GM06990 (cell line): ENCODE data around the gene PLSCR1.
"Not testable (repeated sequence)": the region's sequence is repeated elsewhere in the genome, so short reads cannot be mapped to it uniquely, and the experiment has no call there.

ENCODE experiments used
- DNase-seq: peaks from one replicate; pipeline ENCODE4 v3.0.0-alpha.2; 2011; ENCODE audit not compliant: insufficient read length; ENCODE audit errors: extremely low read depth
- H3K27me3 ChIP-seq: replicated peaks from 2 replicates; pipeline ENCODE4 v1.6.0; 2011; ENCODE audit warnings: low read length; ENCODE audit not compliant: control insufficient read depth, insufficient read depth
- H3K36me3 ChIP-seq: 2 replicates; pipeline ENCODE4 v1.5.1; 2011; ENCODE audit warnings: low read length; ENCODE audit not compliant: control insufficient read depth, insufficient read depth
- H3K4me3 ChIP-seq: replicated peaks from 2 replicates; pipeline ENCODE4 v1.5.1; 2011; ENCODE audit warnings: low read depth, mild to moderate bottlenecking, control low read depth, low read length
- TF ChIP-seq, protein P1 (sequence below): IDR thresholded peaks from 2 replicates; pipeline ENCODE4 v1.5.1; 2011; ENCODE audit warnings: low read length, control low read depth, mild to moderate bottlenecking, inconsistent platforms; ENCODE audit not compliant: insufficient read depth, poor library complexity, severe bottlenecking

PLSCR1 gene

GRCh38 chr3:146501752-146502151 lies 42.7 kb downstream of the PLSCR1 start:
- Histone ChIP-seq H3K36me3 (no peaks in the 10 kb centered on the region), H3K4me3 (no peak overlapping the region), H3K27me3 (no peaks in the 10 kb centered on the region)
- peak; percentile 15 for DNase-seq
- TF ChIP-seq, protein P1, sequence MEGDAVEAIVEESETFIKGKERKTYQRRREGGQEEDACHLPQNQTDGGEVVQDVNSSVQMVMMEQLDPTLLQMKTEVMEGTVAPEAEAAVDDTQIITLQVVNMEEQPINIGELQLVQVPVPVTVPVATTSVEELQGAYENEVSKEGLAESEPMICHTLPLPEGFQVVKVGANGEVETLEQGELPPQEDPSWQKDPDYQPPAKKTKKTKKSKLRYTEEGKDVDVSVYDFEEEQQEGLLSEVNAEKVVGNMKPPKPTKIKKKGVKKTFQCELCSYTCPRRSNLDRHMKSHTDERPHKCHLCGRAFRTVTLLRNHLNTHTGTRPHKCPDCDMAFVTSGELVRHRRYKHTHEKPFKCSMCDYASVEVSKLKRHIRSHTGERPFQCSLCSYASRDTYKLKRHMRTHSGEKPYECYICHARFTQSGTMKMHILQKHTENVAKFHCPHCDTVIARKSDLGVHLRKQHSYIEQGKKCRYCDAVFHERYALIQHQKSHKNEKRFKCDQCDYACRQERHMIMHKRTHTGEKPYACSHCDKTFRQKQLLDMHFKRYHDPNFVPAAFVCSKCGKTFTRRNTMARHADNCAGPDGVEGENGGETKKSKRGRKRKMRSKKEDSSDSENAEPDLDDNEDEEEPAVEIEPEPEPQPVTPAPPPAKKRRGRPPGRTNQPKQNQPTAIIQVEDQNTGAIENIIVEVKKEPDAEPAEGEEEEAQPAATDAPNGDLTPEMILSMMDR: no peak

DNA sequence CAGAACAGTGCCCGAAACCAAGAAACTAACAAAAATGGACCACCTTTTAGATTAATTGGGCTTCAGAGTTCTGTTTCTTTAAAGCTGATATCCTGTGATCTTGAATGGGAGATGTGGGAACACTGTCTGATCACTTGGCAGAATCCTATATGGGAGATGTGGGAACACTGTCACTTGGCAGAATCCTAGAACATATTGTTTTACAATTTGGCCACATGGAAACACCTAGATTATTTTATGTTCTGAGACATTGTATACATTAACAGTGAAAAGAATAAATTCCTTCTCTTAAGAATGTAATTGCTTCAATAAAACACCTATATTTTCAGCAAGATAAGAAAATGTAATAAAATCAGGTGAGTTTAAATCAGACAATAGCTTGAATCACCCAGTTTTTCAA lies 44.7 kb downstream of the PLSCR1 start:
- DNase-seq: no peak
- no peaks in the 10 kb centered on the region for H3K36me3 ChIP-seq
- TF ChIP-seq, protein P1: no peak
- no peaks in the 10 kb centered on the region for H3K27me3 ChIP-seq
- no peak overlapping the region for H3K4me3 ChIP-seq

DNA sequence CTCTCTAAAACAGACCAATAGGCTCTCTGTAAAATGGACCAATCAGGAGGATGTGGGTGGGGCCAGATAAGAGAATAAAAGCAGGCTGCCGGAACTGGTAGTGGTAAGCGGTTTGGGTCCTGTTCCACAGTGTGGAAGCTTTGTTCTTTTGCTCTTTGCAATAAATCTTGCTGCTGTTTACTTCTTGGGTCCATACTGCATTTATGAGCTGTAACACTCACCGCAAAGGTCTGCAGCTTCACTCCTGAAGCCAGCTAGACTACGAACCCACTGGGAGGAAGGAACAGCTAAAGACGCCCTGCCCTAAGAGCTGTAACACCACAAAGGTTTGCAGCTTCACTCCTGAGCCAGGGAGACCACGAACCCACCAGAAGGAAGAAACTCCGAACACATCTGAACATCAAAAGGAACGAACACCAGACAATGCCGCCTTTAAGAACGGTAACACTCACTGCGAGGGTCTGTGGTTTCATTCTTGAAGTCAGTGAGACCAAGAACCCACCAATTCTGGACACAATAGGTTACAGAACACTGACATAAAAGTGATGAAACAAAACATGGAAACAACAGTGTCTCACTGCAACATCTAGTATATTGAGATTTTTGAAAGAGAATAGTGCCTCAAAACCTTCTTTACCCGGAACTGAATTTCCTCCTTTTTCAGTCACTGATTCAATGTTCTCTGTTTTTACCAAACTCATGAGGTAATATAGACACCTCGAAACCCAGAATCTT lies 46.2 kb downstream of the PLSCR1 start:
- Histone ChIP-seq H3K27me3 (no peaks in the 10 kb centered on the region), H3K4me3 (no peak overlapping the region), H3K36me3 (no peaks in the 10 kb centered on the region)
- no peak for DNase-seq
- TF ChIP-seq, protein P1: no peak

DNA sequence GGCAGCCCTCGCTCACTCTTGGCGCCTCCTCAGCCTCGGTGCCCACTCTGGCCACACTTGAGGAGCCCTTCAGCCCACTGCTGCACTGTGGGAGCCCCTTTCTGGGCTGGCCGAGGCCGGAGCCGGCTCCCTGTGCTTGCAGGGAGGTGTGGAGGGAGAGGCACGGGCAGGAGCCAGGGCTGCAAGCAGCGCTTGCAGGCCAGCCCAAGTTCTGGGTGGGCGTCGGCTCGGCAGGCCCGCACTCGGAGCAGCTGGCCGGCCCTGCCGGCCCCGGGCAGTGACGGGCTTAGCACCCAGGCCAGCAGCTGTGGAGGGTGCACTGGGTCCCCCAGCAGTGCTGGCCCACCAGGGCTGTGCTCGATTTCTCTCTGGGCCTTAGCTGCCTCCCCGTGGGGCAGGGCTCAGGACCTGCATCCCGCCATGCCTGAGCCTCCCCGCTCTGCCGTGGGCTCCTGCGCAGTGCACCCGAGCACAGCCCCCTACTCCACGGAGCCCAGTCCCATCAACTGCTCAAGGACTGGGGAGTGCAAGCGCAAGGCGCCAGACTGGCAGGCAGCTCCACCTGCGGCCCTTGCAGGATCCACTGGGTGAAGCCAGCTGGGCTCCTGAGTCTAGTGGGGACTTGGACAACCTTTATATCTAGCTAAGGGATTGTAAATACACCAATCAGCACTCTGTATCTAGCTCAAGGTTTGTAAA lies 47.1 kb downstream of the PLSCR1 start:
- not testable (repeated sequence) for H3K27me3 ChIP-seq, H3K4me3 ChIP-seq, DNase-seq, H3K36me3 ChIP-seq

DNA sequence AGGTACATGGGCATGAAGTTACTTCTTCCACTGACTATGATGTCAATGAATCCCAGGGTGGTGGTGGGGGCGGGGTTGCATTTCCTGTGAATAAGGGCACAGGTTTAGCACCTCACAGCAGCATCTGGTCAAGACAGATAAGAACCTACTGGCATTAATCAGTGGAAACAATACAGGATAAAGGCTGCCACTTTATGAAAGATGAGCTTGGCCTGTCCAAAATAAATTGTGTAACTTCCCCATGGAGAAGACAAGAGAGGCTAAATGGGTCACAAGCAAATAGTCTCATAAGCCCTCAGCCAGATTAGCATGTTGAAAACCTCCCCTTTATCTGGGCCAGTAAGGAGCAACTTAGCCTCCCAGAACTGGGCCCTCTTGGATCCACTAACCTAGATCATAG lies 47.7 kb downstream of the PLSCR1 start:
- H3K27me3 ChIP-seq: no peaks in the 10 kb centered on the region
- no peaks in the 10 kb centered on the region for H3K36me3 ChIP-seq
- no peak for DNase-seq
- H3K4me3 ChIP-seq: no peak overlapping the region
- TF ChIP-seq, protein P1: no peak

DNA sequence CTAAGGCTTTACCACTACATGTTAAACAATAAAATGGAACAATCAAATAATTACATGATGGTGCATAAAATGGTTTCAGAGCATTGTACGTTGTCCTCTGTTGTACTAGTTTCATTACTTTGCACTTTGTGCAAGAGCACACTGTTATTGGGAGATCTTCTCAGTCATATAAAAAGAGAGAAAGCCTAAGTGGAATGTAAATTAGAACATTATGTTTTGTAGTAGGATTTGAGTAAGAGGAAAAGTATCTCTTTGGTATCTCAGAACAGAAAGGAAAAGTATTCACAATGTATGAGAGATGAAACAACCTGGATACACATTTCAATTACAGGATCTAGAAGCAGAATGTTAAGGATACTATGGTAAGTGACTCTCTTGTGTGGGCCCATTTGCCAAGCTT lies 48.2 kb downstream of the PLSCR1 start:
- TF ChIP-seq, protein P1: no peak
- no peaks in the 10 kb centered on the region for H3K27me3 ChIP-seq
- no peak overlapping the region for H3K4me3 ChIP-seq
- no peak for DNase-seq
- H3K36me3 ChIP-seq: no peaks in the 10 kb centered on the region
